ENCODE results near the gene PRKAB1. TPM values are rescaled to one million over a fixed set of nuclear protein-coding genes. Genes with fewer than 3 reads are reported as not detected.

The PRKAB1 gene
- total RNA-seq, 1 donor from 2014 or later = 30.5 TPM

- H3K9me3 Mint-ChIP-seq = no peaks in the 10 kb centered on the region
- no peaks in the 10 kb centered on the region for H3K36me3 Mint-ChIP-seq
- no peaks in the 10 kb centered on the region for H3K4me1 Mint-ChIP-seq
- DNase-seq (ENCODE audit: low spot score in 2 of 2, unreplicated experiment in 2 of 2) = no peak
- H3K27ac Mint-ChIP-seq = no peak overlapping the region
- H3K4me3 Mint-ChIP-seq = no peak overlapping the region
- H3K27me3 Mint-ChIP-seq (ENCODE audit: low read depth) = peaks cover 43% of the 10 kb centered on the region
- TF ChIP-seq CTCF (IDR thresholded peaks at IDR 0.05; ENCODE audit: unreplicated experiment) = peak; percentile 70
Measured at GRCh38 chr12:119659289-119659897, 8.5 kb upstream of the PRKAB1 start.

GRCh38 chr12:119660076-119660475 lies 7.9 kb upstream of the PRKAB1 start:
- Mint-ChIP-seq H3K27me3 (ENCODE audit: low read depth) (peaks cover 46% of the 10 kb centered on the region), H3K4me3 (no peak overlapping the region), H3K36me3 (no peaks in the 10 kb centered on the region), H3K27ac (no peak overlapping the region), H3K9me3 (no peaks in the 10 kb centered on the region), H3K4me1 (no peaks in the 10 kb centered on the region)
- DNase-seq (ENCODE audit: low spot score in 2 of 2, unreplicated experiment in 2 of 2) = no peak
- no peak for TF ChIP-seq CTCF (IDR thresholded peaks at IDR 0.05; ENCODE audit: unreplicated experiment)

GRCh38 chr12:119661882-119662281 lies 6.1 kb upstream of the PRKAB1 start:
- Mint-ChIP-seq H3K9me3 (no peaks in the 10 kb centered on the region), H3K27me3 (ENCODE audit: low read depth) (peaks cover 47% of the 10 kb centered on the region), H3K4me3 (no peak overlapping the region), H3K36me3 (no peaks in the 10 kb centered on the region), H3K4me1 (peaks cover under 1% of the 10 kb centered on the region), H3K27ac (no peak overlapping the region)
- DNase-seq (ENCODE audit: low spot score in 2 of 2, unreplicated experiment in 2 of 2) = no peak
- TF ChIP-seq CTCF (IDR thresholded peaks at IDR 0.05; ENCODE audit: unreplicated experiment) = no peak

GRCh38 chr12:119664642-119665041 lies 3.3 kb upstream of the PRKAB1 start:
- no peak overlapping the region for H3K27ac Mint-ChIP-seq

GRCh38 chr12:119665164-119665929 lies 2.6 kb upstream of the PRKAB1 start:
- H3K27ac Mint-ChIP-seq = no peak overlapping the region
- no peaks in the 10 kb centered on the region for H3K9me3 Mint-ChIP-seq
- no peak for TF ChIP-seq CTCF (IDR thresholded peaks at IDR 0.05; ENCODE audit: unreplicated experiment)
- H3K27me3 Mint-ChIP-seq (ENCODE audit: low read depth) = peaks cover 39% of the 10 kb centered on the region
- no peak for DNase-seq (ENCODE audit: low spot score in 2 of 2, unreplicated experiment in 2 of 2)
- H3K36me3 Mint-ChIP-seq = no peaks in the 10 kb centered on the region
- no peak overlapping the region for H3K4me3 Mint-ChIP-seq
- H3K4me1 Mint-ChIP-seq = peaks cover 23% of the 10 kb centered on the region

More at GRCh38 chr12:119664642-119665041, 3.3 kb upstream of the PRKAB1 start:
- H3K4me1 Mint-ChIP-seq = peaks cover 16% of the 10 kb centered on the region
- H3K9me3 Mint-ChIP-seq = no peaks in the 10 kb centered on the region
- peaks cover 45% of the 10 kb centered on the region for H3K27me3 Mint-ChIP-seq (ENCODE audit: low read depth)
- no peak for DNase-seq (ENCODE audit: low spot score in 2 of 2, unreplicated experiment in 2 of 2)
- no peak for TF ChIP-seq CTCF (IDR thresholded peaks at IDR 0.05; ENCODE audit: unreplicated experiment)
- H3K36me3 Mint-ChIP-seq = no peaks in the 10 kb centered on the region
- no peak overlapping the region for H3K4me3 Mint-ChIP-seq
